M059J (cell line): Measurements from ENCODE around the gene COBL. TPM values are rescaled to one million over a fixed set of nuclear protein-coding genes. Genes with fewer than 3 reads are reported as not detected.

ENCODE experiments used
- DNase-seq: peaks from one replicate; pipeline ENCODE4 v3.0.0-alpha.2; 2012; ENCODE audit warnings: low read depth
- total RNA-seq: library from RNA; depleted of rRNA; stranded (reverse); fragments of >200 nt; shearing (Covaris generic); gene quantifications from 2 replicates; pipeline ENCODE4 v1.2.3, GENCODE V29; 2014

COBL gene
- total RNA-seq, 1 experiment from 2014 or later = 0.10 TPM

- DNase-seq = no peak
These were observed 41.1 kb downstream of the COBL start for GRCh38 chr7:51275532-51275931.

DNA sequence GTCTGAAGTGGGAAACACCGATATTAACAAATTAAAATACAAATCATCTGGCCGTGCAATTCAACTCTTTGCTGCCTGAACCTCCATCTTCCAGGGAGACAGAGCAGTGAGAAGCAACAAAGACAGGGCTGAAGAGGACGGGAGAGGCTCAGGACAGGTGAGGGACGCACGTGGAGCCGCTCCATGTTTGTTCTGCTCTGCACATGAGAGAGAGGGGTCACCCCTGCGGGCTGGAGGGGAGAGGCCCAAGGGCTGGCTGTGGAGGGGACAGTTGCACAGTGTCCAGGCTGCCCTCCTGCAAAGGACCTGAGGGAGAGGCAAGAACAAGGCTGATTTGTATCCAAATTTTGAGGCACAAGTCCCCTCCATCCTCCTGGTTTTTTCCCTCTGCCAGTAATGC is 41.7 kb downstream of the COBL start:
- no peak for DNase-seq

DNA sequence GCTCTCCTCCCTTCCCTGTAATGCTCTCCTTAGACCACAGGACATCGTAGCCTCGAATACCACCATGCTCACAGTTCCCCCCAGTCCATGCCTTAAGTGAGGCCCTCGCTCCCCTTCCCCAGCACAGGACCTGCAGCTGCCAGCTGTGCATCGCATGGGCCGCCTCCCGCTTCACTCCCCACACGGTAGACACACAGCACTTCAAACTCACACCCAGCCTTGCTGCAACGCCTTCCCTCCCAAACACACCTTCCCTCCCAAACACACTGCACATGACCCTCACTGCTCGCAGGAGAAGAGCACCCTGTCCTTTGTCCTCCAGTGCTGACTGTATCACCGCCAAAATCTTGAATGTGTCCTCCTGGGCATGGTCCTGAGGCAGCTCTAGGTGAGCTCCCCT is 42.6 kb downstream of the COBL start:
- no peak for DNase-seq

- DNase-seq = no peak
These were observed 43.2 kb downstream of the COBL start for GRCh38 chr7:51273360-51273759.

- DNase-seq = no peak
These were observed 45.6 kb downstream of the COBL start for GRCh38 chr7:51270965-51271364.

- no peak for DNase-seq
These were observed 46.7 kb downstream of the COBL start for GRCh38 chr7:51269911-51270310.

DNA sequence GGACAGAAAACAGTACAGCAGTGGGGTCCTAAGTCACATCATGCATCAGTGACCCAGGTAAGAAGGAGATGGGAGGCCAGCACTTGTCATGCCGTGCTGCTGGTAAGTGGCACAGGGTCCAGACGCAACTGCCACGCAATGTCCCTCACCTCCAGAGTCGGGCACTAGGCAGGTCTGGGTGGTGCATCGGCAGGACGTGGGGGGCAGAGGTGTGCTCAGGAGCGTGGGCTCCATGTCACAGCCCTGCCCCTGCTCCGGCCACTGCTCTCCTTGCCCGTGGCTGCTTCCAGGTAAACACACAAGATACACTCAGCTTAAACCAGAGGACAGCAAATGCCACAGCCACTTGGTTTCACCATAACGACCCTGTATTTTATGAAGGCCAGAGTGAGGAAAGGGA is 47.3 kb downstream of the COBL start:
- no peak for DNase-seq

GRCh38 chr7:51268859-51269258 is 47.8 kb downstream of the COBL start:
- no peak for DNase-seq

DNA sequence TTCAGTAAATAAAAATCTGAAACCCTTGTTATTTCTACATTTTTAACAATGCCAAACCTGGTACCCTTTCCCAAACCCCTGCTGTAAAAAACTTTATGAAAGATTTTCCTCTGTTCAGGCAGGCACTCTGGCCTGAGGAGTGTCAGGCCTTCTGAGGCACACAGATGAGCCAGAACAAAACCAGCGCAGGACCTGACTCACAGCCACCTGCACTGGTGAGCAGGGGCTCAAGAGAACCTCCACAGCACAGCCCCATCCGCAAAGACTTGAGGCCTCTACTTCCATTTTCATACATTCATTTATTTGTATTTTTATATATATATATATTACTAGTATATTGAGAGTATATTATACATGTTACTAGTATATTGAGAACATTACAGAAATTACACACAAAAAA is 49.4 kb downstream of the COBL start:
- DNase-seq = no peak

- no peak for DNase-seq
These were observed 51.3 kb downstream of the COBL start for GRCh38 chr7:51265066-51265907.

DNA sequence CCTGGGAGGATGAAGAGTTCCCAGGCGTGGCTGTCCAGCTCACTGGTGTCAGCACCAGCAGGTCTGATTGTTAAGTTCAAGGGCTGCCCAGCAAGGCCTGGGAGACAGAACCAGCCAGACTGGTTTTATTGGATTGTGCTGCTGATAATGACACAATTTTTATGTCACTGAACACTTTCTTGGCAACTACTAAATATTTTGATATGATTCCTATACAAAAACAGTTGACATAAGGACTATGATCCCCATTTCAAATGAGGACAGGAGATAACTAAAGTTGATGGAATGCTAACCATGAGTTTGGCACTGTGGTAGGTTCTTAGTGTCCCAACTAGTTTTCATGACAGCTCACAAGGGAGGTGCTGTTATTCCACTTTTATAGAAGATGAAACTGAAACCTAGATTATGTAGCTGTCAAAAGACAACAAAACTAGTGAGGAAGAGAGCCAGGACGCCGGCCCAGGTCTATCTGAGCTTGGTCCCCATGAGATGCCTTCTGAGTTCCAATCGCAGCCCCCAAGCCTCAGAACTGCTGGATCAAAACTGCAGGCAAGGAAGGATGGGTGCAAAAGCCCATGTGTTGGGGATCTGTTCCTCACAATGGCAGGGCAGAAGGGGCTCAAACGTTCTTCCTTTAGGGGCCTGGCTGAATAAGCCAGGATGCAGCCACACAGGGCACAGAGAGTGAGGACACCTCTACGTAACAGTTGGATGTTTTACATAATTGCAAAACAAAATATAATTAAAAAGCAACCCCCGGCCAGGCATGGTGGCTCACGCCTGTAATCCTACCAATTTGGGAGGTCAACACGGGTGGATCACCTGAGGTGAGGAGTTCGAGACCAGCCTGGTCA is 52.8 kb downstream of the COBL start:
- DNase-seq = no peak

DNA sequence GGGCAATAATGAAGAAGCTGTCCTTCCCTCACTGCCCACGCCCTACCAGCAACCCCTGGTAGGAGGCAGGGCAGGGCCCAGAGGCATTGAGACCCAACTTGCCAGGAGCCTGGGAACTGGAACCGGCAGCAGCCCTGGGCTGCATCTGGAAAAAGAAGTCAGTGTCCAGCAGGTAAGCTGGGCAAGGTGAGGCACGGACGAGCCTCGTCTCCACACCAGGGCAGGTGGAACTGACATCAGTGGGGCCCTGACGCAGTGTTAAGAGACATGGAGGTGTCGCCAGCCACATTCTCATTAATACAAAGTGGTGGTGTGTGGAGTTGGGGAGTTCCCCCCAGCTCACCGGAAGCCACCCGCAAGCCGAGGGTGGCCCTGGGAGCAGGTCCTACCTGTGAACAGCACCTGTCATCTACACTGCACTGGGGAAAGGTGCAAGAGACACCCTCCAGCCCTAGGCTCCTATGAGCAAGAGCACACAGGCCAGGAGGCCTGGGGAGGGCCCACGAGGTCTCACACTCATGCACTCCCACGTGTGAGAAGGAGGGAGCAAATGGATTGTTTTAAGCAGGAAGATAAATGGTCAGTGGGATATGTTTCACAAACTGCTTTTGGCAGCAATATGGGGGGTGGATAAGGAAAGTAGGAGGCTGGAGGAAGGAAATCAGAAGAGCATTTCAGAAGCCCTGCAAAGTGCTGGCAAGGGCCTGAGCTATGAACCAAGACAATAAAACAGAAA is 53.6 kb downstream of the COBL start:
- no peak for DNase-seq

GRCh38 chr7:51261950-51262795 is 54.4 kb downstream of the COBL start:
- no peak for DNase-seq

GRCh38 chr7:51261117-51261835 is 55.3 kb downstream of the COBL start:
- DNase-seq = no peak

DNA sequence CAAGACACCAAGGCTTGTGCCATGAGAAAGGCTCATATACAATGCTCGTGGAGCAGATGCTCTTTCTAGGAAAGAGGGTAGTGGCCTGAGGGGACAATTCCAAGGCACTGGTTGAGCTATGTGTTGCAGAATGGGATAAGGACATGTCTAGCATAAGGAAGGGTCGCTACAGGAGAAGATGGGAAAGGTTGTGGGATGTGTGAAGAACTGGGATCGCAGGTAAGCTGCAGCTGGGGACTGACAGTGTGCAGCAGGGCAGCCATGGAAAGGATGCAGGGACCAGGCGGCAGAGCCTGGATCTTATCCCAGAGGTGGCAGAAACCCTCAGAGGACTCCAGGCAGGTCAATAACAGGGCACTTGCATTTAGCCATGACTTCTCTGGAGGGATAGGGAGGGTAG is 56.1 kb downstream of the COBL start:
- DNase-seq = no peak

DNA sequence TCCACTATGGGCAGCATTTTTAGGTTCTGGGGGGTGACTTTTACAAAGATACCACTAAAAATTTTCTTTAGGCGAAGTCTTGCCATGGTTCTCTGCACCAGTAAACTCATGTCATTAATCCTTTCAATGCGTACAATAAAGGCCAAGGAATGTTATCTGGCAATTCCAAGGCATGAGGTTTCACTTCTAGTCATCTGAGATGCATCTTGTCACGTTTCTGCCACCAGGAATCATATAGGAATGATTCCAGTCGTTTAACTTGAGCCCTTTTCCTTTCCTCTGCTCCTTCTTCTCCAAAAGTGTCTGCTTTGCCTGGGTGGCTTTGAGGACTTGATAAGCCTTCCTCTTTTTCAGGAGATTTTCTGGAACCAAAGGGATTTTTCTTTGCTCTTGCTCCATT is 56.8 kb downstream of the COBL start:
- no peak for DNase-seq

- no peak for DNase-seq
These were observed 59.7 kb downstream of the COBL start for GRCh38 chr7:51256916-51257315.

- no peak for DNase-seq
These were observed 60.3 kb downstream of the COBL start for GRCh38 chr7:51256209-51256781.

DNA sequence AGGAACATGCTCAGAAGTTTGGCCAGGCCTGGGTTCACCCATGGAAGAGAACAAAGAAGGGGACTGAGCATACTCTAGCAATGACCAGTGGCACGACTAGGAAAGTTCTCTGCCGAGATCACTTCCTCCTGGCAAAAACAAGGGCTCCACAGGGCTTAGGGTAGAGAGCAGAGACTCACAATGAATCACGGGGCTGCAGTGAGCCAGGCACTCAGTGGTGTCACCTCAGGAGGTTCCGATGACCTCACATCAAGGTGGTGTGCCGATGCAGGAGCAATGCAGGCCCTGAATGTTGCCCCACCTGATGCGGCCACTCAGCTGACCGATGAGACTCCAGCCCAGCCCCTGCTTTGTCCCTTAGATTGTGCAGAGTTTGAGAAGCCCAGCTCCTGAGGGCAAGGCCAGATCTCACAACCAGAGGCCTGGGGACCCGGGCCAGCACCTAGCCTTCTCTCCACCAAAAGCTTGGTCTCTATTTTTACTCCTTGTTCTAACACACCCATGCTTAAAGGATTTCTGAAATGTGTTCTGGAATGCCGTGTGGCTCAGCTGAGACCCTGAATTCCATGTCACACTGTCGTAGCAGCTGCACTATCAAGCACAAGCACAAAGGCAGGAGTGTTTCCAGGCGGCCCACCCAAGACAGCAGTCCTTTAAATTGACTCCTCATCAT is 60.9 kb downstream of the COBL start:
- DNase-seq = peak; percentile 9

GRCh38 chr7:51255036-51255435 is 61.6 kb downstream of the COBL start:
- DNase-seq = no peak
